ENCODE measurements around the gene TRIM46.

TRIM46 gene

GRCh38 chr1:155174324-155175280, 953 bp downstream of the TRIM46 start:
- DNase-seq, result peak; percentile 48

- no peak for DNase-seq
These were observed 1.8 kb downstream of the TRIM46 start for GRCh38 chr1:155175281-155175926.

- no peak for DNase-seq
These were observed 2.3 kb downstream of the TRIM46 start for GRCh38 chr1:155175927-155176371.

- peak; percentile 74 for DNase-seq
These were observed 3.0 kb downstream of the TRIM46 start for GRCh38 chr1:155176544-155177071.

GRCh38 chr1:155177192-155177917, 3.7 kb downstream of the TRIM46 start:
- no peak for DNase-seq

- DNase-seq, result no peak
These were observed 4.3 kb downstream of the TRIM46 start for GRCh38 chr1:155177918-155178281.

GRCh38 chr1:155178441-155179111, 4.9 kb downstream of the TRIM46 start:
- no peak for DNase-seq

- DNase-seq, result no peak
These were observed 5.7 kb downstream of the TRIM46 start for GRCh38 chr1:155179112-155180031.

- DNase-seq, result no peak
These were observed 7.9 kb downstream of the TRIM46 start for GRCh38 chr1:155181371-155182051.

GRCh38 chr1:155182052-155182550, 8.5 kb downstream of the TRIM46 start:
- no peak for DNase-seq

- no peak for DNase-seq
These were observed 10.1 kb downstream of the TRIM46 start for GRCh38 chr1:155183775-155184221.

GRCh38 chr1:155184351-155184811, 10.7 kb downstream of the TRIM46 start:
- no peak for DNase-seq

GRCh38 chr1:155184835-155185782, 11.5 kb downstream of the TRIM46 start:
- no peak for DNase-seq

GRCh38 chr1:155185783-155186066, 12.1 kb downstream of the TRIM46 start:
- DNase-seq, result no peak

GRCh38 chr1:155186067-155186793, 12.6 kb downstream of the TRIM46 start:
- DNase-seq, result peak; percentile 64

- DNase-seq, result no peak
These were observed 13.3 kb downstream of the TRIM46 start for GRCh38 chr1:155186794-155187455.

GRCh38 chr1:155187456-155187891, 13.8 kb downstream of the TRIM46 start:
- no peak for DNase-seq

GRCh38 chr1:155188268-155188667, 14.6 kb downstream of the TRIM46 start:
- no peak for DNase-seq

Measured in NCI-H1105 treated with DMSO at 0.1 percent for 48 hours (cell line).